ENCODE data around the gene HDLBP.
"Not testable (repeated sequence)": the region's sequence is repeated elsewhere in the genome, so short reads cannot be mapped to it uniquely, and the experiment has no call there.

DNA sequence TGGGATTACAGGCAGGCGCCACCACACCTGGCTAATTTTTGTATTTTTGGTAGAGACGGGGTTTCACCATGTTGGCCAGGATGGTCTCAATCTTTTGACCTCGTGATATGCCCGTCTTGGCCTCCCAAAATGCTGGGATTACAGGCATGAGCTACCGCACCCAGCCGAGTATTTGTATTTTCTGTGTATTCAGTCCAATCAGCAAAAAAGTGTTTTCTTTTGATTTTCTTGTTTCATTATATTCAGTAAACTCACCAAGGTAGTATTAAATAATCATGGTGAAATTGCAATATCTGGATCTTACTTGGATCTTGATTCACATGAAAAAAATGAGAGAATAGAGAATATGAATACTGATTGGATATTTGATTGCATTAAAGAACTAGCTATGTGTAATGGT lies 3.4 kb upstream of the HDLBP start:
- TF ChIP-seq CTCF (IDR thresholded peaks at IDR 0.05; ENCODE audit: poor library complexity); EZH2phosphoT487 (IDR thresholded peaks at IDR 0.05; ENCODE audit: low read depth, severe bottlenecking, unreplicated experiment): not testable (repeated sequence)
